Left hindlimb (tissue), 1 donor: Measurements from ENCODE around the gene CCDC194.
A peak's percentile ranks its signal among the peaks of the same experiment; 100 is the strongest.

Source experiments
- DNase-seq: peaks from one replicate; pipeline ENCODE4 v3.0.0-alpha.2; 2018

CCDC194 gene

GRCh38 chr19:17405250-17406045, 11.5 kb upstream of the CCDC194 start, which contains the start of gene BST2:
Gene BST2, minus strand, starts transcription at chr19:17405630. Its CDS starts 55 bp downstream, at chr19:17405575.
- DNase-seq, result no peak

- DNase-seq, result no peak
These were observed 10.7 kb upstream of the CCDC194 start for GRCh38 chr19:17404621-17405249.

- no peak for DNase-seq
These were observed 10.0 kb upstream of the CCDC194 start for GRCh38 chr19:17404015-17404414.

- DNase-seq, result no peak
These were observed 9.2 kb upstream of the CCDC194 start for GRCh38 chr19:17402982-17403855.

- DNase-seq, result no peak
These were observed 7.6 kb upstream of the CCDC194 start for GRCh38 chr19:17401628-17402027.

- no peak for DNase-seq
These were observed 5.0 kb upstream of the CCDC194 start for GRCh38 chr19:17398902-17399527.

- peak; percentile 62 for DNase-seq
These were observed 957 bp upstream of the CCDC194 start for GRCh38 chr19:17394891-17395415.

- peak; percentile 53 for DNase-seq
These were observed 994 bp downstream of the CCDC194 start for GRCh38 chr19:17393002-17393401.

GRCh38 chr19:17391371-17392151, 2.4 kb downstream of the CCDC194 start:
- no peak for DNase-seq

GRCh38 chr19:17390665-17391370, 3.2 kb downstream of the CCDC194 start:
- DNase-seq, result peak; percentile 93

- DNase-seq, result no peak
These were observed 3.9 kb downstream of the CCDC194 start for GRCh38 chr19:17389957-17390664.

GRCh38 chr19:17389288-17389687, 4.7 kb downstream of the CCDC194 start:
- no peak for DNase-seq

GRCh38 chr19:17385878-17386611, 8.0 kb downstream of the CCDC194 start:
- peak; percentile 79 for DNase-seq

- no peak for DNase-seq
These were observed 13.4 kb downstream of the CCDC194 start for GRCh38 chr19:17380426-17381138.

- no peak for DNase-seq
These were observed 14.8 kb downstream of the CCDC194 start for GRCh38 chr19:17379221-17379631.

GRCh38 chr19:17378271-17378670, 15.7 kb downstream of the CCDC194 start:
- DNase-seq, result no peak

- no peak for DNase-seq
These were observed 16.9 kb downstream of the CCDC194 start, which contains the start of gene PLVAP for GRCh38 chr19:17376935-17377600. Gene PLVAP, minus strand, starts transcription at chr19:17377342. Its CDS starts 54 bp downstream, at chr19:17377288.

GRCh38 chr19:17370026-17370587, 23.9 kb downstream of the CCDC194 start:
- DNase-seq, result no peak
